Hematopoietic multipotent progenitor cell treated with erythropoietin and hydrocortisone succinate and interleukin-3 and kit ligand, for 15 days (in vitro differentiated cells): Measurements from ENCODE around the gene EXOC3.

ENCODE experiments used
- DNase-seq: peaks from one replicate; pipeline ENCODE4 v3.0.0-alpha.2; 2015; ENCODE audit warnings: low spot score

The EXOC3 gene

GRCh38 chr5:488744-489688 is 46.0 kb downstream of the EXOC3 start:
- no peak for DNase-seq

DNA sequence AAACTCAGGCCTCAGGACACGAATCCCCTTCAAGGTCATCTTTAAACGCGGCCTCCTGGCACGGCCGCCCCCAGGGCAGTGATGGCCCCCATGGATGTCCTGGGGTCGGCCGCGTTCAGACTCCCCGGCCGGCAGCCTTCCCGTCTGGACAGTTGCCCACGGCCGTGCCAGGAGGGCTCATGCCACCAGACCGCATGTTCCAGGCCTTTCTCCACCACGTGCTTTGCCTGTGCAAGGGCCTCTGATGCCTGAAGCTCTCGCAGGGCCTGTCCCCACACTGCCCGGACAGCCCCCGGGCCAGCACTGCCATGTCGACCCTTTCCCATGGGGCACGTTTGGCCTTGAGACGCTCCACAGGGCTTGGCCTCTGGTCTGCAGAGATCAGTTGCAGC is 46.7 kb downstream of the EXOC3 start:
- DNase-seq = no peak

DNA sequence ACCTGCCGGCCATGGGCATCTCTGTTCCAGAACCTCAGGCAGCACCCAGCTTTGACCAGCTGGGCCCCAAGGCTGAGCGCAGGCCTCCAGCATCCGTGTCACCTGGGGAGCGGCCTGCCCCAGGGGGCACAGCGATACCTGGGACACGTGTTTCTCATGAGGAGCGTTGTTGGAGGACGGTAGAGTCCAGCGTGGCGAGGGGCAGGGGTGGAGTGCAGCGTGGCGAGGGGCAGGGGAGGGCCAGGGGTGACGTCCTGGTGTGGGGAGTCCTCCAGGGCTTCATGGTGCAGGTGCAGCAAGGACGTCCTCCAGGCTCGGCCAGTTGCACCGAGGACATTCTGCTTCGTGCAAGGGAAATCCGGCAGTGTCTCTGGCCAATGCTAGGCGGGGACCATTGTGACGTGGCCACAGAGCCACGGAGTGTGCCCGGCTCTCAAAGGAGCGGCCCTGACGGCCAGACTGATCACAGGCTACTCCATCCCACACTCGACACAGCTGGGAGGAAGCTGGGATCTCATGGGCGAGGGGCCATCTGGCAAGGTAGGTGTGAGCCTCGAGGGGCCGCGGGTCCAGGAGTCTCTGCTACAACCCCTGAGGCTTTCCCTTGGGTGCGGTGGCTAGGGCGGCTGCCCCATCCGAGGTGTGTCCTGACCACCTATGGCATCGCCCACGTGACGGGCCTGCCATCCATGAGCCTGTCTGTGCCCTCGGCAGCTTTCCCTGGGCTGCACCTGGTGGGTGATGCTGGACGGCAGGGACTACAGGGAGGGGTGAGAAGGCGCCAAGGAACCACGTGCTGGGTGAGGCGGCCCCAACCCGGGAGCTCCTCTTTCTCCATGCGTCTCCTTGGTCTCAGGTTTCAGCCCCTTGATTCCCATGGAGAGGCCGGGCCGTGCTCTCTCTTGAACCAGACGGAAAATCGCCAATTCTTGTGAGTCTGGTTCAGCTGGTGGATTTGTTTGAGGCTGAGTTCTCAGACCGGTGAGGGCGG is 47.4 kb downstream of the EXOC3 start:
- DNase-seq = no peak

DNA sequence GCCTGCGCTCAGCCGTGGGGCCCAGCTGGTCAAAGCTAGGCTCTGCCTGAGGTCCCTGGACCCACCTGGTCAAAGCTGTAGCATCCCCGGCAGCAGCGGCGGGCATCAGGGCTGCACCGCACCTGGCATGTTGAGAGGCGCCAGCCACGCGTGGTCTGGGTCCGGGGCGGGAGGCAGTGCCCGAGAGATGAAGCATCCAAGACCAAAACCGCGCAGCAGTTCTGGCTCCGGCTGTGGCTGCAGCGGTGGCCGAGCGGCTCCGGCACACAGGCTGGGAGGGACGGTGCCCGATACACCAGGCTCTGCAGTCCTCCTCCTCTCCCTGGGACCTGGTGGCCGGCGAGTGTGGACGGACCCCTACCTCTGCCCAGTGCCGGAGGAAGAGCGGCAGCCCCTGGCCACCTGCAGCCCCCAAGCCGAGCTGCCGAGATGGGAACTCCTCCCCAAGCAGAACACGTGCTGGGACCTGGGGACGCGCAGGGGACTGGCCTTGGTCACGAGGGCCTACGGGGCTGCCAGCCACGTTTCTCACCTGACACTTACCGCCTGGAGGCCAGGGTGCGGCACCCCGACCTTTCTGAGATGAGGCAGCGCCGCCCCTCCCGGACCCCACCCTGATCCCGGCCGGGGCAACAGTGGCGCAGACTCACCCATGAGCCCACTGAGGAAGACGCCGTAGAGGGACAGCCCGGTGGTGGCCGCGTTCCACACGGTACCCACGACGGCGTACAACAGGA is 48.3 kb downstream of the EXOC3 start:
- DNase-seq = no peak

DNA sequence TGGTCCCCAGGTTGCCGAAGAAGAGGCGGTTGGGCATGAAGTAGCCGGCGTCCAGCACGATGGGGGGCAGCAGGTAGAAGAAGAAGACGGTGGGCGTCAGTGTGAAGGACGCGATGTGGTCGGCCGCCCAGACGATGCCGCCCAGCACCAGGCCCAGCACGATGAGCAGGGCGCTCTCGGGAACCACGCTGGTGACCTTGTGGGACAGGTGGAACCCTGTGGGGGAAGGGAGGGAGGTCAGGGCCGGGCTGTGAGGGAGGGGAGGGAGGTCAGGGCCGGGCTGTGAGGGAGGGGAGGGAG is 48.8 kb downstream of the EXOC3 start:
- no peak for DNase-seq

GRCh38 chr5:492314-492893 is 49.4 kb downstream of the EXOC3 start:
- no peak for DNase-seq

GRCh38 chr5:493119-493701 is 50.2 kb downstream of the EXOC3 start:
- no peak for DNase-seq

- DNase-seq = no peak
These were observed 50.8 kb downstream of the EXOC3 start for GRCh38 chr5:493758-494157.

DNA sequence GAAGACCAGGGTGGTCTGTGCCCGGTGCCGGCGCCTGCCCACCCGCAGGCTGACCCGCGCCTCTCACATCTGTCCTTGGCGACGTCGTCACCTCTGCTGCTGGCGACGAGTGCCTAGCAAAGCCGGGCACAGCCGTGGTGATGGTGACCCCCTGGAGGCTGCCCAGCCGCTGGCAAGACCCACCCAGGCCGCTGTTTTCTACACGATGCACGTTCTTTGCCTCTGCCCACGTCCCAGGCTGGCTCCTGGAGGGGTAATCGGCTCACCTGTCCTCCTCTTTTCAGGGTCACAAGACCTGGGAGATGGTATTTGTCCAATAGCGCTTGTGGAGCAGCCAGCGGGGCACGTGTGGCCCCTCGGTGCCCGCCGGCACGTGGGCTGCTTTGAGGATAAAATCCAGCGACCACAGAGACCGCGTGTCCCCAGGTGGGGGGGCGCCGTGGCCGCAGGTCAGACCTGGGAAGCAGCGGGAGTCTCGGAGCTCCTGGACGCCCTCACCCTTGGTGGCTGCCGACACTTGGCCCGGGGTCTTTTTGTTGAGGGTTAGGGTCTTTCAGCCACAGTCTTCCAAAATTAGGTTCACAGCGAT is 51.8 kb downstream of the EXOC3 start:
- DNase-seq = no peak

DNA sequence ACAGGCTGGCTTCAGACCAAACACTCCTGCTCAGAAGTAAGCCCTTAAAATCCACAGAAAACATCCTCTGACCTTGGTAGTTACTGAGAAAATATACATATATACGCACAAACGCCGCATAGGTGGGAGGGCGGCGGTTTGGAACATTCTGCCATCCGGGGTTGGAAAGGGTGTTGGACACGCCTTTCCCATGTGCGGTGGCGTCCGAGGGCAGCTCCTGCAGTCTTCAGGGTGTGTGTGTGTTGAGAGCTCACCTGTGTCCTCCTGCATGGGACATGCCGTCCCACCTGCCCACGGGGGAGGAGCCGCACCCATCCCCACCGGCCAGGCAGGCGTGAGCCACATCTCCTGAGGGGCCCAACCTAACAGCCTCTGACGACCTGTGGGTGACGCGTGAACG is 53.1 kb downstream of the EXOC3 start:
- no peak for DNase-seq

- no peak for DNase-seq
These were observed 54.2 kb downstream of the EXOC3 start for GRCh38 chr5:497090-497700.

DNA sequence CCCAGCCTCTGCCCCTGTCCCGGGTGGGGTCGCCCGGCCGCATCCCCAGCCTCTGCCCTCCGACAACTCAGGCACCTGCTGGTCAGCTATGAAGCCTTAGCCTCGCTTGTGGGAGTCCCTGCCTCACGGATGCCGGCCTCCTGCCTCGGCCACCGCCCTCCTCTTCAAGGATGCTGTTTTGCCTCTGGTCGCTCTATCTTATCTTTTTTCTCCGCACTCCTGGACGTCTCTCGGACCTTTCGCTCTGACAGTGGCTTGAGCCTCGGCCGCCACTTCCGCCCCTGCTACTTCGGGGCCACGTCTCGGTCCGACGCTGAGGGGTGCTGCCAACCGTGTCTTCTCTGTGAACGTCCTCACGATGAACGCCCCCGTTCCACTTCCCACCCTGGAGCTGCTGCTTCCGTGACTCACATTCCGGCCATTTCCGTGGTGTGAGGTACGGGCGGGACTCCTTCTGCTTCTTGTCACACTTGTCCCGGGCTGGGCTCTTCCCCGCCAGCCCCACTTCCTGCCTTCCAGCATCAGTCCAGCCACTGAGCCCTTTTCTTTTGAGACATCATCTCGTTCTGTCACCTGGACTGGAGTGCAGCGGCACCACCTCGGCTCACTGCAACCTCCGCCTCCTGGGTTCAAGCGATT is 55.0 kb downstream of the EXOC3 start:
- no peak for DNase-seq

DNA sequence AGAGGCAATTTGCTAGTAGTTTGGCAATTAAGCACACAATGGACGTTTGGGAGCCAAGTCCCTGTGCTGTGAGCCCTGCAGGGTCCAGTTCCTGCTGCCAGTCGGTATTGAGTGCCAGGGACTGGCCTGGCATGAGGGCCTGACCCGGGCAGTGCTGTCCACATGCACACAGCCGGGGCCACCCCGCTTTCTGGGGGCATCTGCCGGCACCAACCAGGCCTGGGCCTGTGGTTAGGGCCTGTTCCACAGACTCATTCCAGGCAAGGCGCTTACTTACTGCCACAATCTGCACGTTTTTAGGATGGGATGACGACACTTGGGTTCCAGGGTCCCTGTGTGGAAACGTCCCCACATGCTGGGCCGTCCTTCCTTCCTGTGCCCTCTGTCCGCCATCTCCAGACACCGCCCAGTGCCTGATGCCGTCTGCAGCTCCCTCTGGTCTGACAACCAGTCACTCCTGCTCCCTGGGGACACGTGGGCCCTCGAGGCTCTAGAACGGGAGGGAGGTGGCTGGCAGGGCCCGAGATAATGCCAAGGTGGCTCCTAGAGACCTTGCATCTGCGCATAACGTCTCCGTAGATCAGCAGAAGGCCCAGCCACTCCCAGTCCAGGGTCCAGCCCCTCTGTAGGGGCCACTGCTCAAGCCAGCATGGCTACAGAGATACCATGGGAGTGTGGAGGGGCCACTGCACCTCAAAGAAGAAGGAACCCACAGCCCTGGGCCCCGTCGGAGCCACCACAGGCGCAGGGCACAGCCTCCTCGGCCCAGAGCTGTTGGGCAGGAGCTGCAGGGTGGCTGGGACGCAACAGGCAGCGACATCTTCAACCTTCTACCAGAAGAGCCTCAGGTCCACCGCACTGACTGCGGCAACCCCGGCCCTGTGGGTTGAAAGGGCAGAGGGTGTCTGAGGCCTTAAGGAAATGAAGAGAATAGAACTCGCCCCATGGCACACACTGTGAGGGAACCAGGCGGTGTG is 56.5 kb downstream of the EXOC3 start:
- no peak for DNase-seq

- no peak for DNase-seq
These were observed 57.5 kb downstream of the EXOC3 start for GRCh38 chr5:500491-500890.

DNA sequence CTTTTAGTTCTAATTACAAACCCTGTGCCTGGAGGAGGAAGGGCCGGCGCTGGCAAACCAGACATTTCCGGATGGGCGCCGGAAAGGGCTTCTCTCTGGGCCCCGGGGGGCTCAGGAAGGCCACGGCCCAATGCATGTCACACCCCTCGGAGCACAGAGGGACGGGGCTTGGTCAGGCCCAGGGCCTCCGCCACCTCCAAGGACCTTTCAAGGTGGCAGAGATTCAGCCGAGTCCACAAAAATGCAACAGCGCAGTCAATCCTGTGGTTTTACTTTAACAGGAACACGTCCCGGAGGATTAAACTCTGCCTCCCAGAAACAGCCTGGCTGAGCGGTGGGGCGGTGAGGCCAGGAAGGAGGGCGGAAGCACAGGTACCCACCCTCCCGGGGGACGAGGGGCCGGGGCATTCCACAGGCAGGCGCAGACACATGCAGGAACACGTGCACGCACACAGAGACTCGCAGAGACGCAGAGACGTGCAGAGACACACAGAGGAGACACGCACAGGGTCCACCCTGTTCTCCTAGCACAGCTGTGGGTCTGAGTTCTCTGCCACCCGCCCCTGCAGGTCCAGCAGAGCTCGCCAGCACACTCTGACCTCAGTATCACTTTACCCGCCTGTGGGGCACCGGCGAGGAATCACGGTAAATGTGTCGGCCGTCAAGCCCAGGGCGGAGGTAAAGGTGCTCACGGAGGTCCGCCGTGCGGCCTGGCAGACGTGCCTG is 58.3 kb downstream of the EXOC3 start:
- no peak for DNase-seq

DNA sequence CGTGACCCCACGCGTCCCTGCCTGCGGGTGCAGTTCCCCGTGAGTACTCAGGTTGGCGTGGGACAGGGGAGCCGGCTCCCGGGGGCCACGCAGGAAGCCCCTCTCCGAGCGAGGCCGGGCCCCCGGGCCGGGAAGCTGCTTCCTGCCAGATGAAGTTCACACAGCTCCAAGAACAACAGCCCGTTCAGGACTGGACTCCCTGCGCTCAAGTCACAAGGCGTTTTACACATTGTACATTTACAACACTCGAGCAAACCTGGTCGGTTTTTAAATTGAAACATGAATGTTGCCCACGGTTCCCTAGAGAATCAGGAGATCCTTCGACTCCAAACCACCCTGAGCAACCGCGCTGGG is 58.8 kb downstream of the EXOC3 start:
- DNase-seq = no peak

GRCh38 chr5:502325-503079 is 59.5 kb downstream of the EXOC3 start:
- no peak for DNase-seq
